Activated CD4-positive, alpha-beta memory T cell treated with anti-CD3 and anti-CD28 coated beads, Interleukin-2, amount 10 ng/mL, durations not matched to agents 7 days and 5 days (primary cell): ENCODE measurements around the gene BCL7A. TPM values are rescaled to one million over a fixed set of nuclear protein-coding genes. Genes with fewer than 3 reads are reported as not detected.

Experiments used
- CTCF ChIA-PET: fragments of 350-600 bp; sonication (Branson Sonifier 250); formaldehyde crosslinking; loops from one replicate; lab custom pipeline; 2021; ENCODE audit warnings: antibody characterized with exemption, inconsistent platforms; lab: Charles Lee
- POLR2A ChIA-PET: fragments of 350-600 bp; sonication (Branson Sonifier 250); formaldehyde crosslinking; loops from one replicate; lab custom pipeline; 2021; ENCODE audit warnings: antibody characterized with exemption; lab: Charles Lee
- DNase-seq: peaks from one replicate; pipeline ENCODE4 v3.0.0-alpha.2; 2020
- H3K27ac Mint-ChIP-seq: one replicate; pipeline ENCODE4 v1.8.0; 2021; ENCODE audit warnings: mild to moderate bottlenecking, mixed read lengths
- H3K27me3 Mint-ChIP-seq: one replicate; pipeline ENCODE4 v1.8.0; 2021; ENCODE audit warnings: mixed read lengths
- H3K36me3 Mint-ChIP-seq: one replicate; pipeline ENCODE4 v1.8.0; 2021; ENCODE audit warnings: low read depth, mixed read lengths
- H3K4me1 Mint-ChIP-seq: one replicate; pipeline ENCODE4 v1.8.0; 2021; ENCODE audit warnings: mixed read lengths
- H3K4me3 Mint-ChIP-seq: one replicate; pipeline ENCODE4 v1.8.0; 2021; ENCODE audit warnings: mild to moderate bottlenecking, mixed read lengths
- H3K9me3 Mint-ChIP-seq: one replicate; pipeline ENCODE4 v1.8.0; 2021; ENCODE audit warnings: mixed read lengths
- total RNA-seq, 2 experiments: library from RNA; stranded (reverse); gene quantifications; one replicate each; pipeline ENCODE4 v1.2.3, GENCODE V29; 2021

Gene BCL7A
- total RNA-seq, 2 experiments from 2014 or later = 3.7 to 4.2 TPM

DNA sequence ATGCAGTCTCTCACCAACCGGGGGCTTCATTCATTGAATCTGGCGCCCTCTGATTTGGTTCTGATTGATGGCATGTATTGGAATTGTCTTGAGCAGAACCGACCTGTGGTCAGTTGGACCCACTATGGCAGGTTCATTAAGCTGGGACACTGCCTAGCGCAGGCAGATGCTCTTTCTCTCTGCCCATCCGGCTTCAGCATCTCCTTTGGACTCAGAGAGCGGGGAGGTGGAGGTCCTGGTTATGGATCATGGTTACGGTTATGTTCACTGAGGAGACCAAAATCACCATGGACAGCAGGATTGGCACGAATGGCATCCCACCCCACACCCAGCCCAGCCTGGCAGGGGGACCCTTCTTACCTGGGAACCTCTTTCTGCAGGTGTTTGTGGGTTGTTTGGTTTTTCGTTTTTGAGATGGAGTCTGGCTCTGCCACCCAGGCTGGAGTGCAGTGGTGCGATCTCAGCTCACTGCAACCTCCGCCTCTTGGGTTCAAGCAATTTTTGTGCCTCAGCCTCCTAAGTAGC lies 16.4 kb upstream of the BCL7A start:
- CTCF ChIA-PET = interaction anchor here (3.2 kb wide), 1 partner anchor 87 kb away, joined by 22 read pairs; the partner anchor contains the start of gene CFAP251
- POLR2A ChIA-PET = interaction anchor here (1.7 to 2.1 kb wide), 2 partner anchors 16 to 18 kb away, joined by 9 to 13 read pairs; partner anchors contain the start of gene BCL7A
- no peaks in the 10 kb centered on the region for H3K36me3 Mint-ChIP-seq
- H3K4me1 Mint-ChIP-seq = peaks cover 27% of the 10 kb centered on the region
- no peak overlapping the region for H3K27ac Mint-ChIP-seq
- no peaks in the 10 kb centered on the region for H3K9me3 Mint-ChIP-seq
- peaks cover 21% of the 10 kb centered on the region for H3K27me3 Mint-ChIP-seq
- no peak for DNase-seq
- H3K4me3 Mint-ChIP-seq = no peak overlapping the region

DNA sequence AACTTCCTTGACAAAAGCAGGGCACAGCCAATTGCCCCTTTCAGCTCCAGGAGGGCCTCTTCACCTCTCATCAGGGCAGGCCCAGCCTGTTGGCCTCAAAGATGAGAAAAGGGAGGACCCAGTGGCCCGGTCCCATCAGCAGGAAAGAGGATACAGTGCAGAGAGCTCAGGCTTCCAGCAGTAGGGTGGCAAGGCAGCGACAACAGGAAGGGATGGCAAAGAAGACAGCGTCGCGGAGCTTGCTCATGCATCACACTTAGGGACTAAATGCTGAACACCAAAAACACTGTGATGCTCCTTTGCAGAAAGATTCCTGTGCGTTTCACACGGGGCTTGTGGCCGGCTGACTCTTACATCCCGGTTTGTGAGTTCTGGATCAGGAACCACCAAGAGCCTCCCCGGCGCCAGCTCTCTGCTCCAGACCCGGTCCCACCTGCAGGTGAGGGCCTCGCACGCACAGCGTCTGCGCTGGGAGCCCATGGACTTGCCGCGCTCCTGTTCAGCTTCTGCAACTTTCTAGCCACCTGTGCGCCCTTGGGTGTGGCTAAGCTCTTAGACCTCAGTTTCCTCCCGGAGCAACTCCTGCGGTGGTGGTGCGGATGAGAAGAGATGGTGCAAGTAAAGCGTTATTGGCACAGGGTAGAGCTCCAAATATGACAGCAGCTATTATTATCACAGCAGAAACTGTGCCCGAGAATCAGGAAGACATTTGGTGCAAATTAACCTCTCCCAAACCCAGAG lies 15.3 kb upstream of the BCL7A start:
- Mint-ChIP-seq H3K27ac (peak overlapping the region; percentile 66), H3K4me3 (peak overlapping the region; percentile 35), H3K4me1 (peaks cover 27% of the 10 kb centered on the region), H3K36me3 (no peaks in the 10 kb centered on the region), H3K9me3 (no peaks in the 10 kb centered on the region), H3K27me3 (peaks cover 23% of the 10 kb centered on the region)
- DNase-seq = peak; percentile 56
- ChIA-PET POLR2A (interaction anchor here (0.6 to 2.1 kb wide), 5 partner anchors 10 to 88 kb away, joined by 3 to 13 read pairs (median 8); partner anchors contain the start of genes BCL7A and CFAP251), CTCF (interaction anchor here (0.6 to 3.2 kb wide), 6 partner anchors 14 to 329 kb away, joined by 3 to 22 read pairs (median 4); partner anchors contain the start of genes BCL7A and CFAP251)

DNA sequence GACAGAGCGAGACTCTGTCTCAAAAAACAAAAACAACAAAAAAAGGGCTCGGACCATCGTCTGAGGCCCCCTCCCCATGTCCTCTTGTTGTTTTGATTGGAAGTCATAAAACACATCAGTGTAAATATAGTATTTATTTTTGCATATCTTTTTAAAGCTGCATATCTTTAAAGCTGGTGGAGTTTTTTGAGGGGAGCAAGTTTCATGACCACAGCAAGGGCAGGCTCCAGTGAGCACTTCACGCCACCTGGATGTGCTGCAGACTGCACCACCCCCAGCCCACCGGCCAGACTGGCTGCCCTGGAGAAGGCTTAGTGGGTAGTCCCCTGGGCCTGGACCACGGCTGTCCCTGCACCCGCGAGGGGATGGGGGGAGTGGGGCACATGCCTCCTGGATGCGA lies 11.9 kb upstream of the BCL7A start:
- H3K36me3 Mint-ChIP-seq = no peaks in the 10 kb centered on the region
- H3K4me3 Mint-ChIP-seq = no peak overlapping the region
- DNase-seq = no peak
- H3K4me1 Mint-ChIP-seq = peaks cover 27% of the 10 kb centered on the region
- no peaks in the 10 kb centered on the region for H3K9me3 Mint-ChIP-seq
- H3K27me3 Mint-ChIP-seq = peaks cover 13% of the 10 kb centered on the region
- POLR2A ChIA-PET = interaction anchor here (0.9 kb wide), 1 partner anchor 208 kb away, joined by 3 read pairs; no protein-coding TSS in a partner anchor
- CTCF ChIA-PET = interaction anchor here (0.8 kb wide), 1 partner anchor 91 kb away, joined by 3 read pairs; the partner anchor contains the start of gene CFAP251
- H3K27ac Mint-ChIP-seq = no peak overlapping the region

GRCh38 chr12:122012184-122012583 lies 9.5 kb upstream of the BCL7A start:
- no peak for DNase-seq
- H3K27me3 Mint-ChIP-seq = peaks cover 8% of the 10 kb centered on the region
- no peaks in the 10 kb centered on the region for H3K36me3 Mint-ChIP-seq
- CTCF ChIA-PET = interaction anchor here (0.8 to 1.1 kb wide), 2 partner anchors 94 to 111 kb away, joined by 3 to 4 read pairs; partner anchors contain the start of gene CFAP251
- no peak overlapping the region for H3K4me3 Mint-ChIP-seq
- no peak overlapping the region for H3K27ac Mint-ChIP-seq
- H3K9me3 Mint-ChIP-seq = no peaks in the 10 kb centered on the region
- POLR2A ChIA-PET = no interaction called here
- H3K4me1 Mint-ChIP-seq = peaks cover 9% of the 10 kb centered on the region

DNA sequence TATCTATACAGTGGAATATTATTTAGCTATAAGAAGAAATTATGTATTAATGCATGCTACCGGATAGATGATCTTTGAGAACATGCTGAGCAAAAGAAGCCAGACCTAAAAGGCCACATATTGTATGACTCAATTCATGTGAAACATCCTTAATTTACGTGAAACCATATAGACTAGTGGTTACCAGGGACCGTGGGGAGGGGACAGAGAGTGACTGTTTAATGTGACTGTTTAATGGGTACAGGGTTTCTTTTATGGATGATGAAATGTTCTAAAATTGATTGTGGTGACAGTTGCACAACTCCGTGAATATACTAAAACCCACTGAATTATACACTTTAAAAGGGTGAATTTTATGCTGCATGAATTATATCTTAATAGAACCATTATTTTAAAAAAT lies 8.5 kb upstream of the BCL7A start:
- ChIA-PET CTCF (no interaction called here), POLR2A (no interaction called here)
- peaks cover 4% of the 10 kb centered on the region for H3K27me3 Mint-ChIP-seq
- H3K4me1 Mint-ChIP-seq = peaks cover 4% of the 10 kb centered on the region
- no peak overlapping the region for H3K27ac Mint-ChIP-seq
- no peak overlapping the region for H3K4me3 Mint-ChIP-seq
- no peaks in the 10 kb centered on the region for H3K36me3 Mint-ChIP-seq
- no peak for DNase-seq
- H3K9me3 Mint-ChIP-seq = no peaks in the 10 kb centered on the region

DNA sequence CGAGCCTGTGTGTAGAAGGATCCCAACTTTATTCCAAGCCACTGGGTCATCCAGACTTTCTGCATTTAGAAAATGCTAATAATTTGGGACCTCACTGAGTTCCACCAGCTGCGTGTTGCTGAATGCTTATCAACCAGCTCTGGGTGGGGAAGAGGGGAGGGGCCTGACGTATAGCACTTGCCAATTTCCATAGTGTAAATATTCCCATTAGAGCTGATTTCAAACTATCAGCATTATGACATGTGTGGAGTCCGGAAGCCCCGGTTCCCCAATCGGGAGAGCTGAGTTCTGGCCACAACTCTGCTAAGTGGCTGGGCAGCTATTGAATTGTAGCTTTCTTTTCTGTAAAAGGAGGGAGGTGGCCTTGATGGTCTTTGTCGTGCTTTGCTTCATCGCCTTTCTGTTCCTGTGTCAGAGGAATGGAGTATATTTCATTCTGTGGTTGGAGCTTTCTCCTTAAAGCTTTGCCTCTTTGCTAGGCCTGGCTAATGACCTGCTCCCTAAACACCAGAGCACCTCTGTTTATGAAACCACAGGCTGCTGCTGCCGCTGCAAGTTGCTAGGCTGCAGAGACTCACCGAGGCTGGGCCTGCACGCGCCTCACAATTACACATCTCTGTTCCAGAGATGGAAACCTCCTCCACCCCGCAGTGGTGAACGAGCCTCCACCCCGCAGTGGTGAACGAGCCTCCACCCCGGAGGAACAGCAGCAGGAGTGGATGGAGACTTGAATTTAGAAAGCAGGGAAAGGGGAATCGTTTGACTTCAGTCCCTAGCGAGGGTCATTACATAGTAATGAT lies 7.7 kb upstream of the BCL7A start:
- no peak for DNase-seq
- no peaks in the 10 kb centered on the region for H3K36me3 Mint-ChIP-seq
- H3K4me1 Mint-ChIP-seq = peaks cover 4% of the 10 kb centered on the region
- no peak overlapping the region for H3K27ac Mint-ChIP-seq
- CTCF ChIA-PET = no interaction called here
- H3K27me3 Mint-ChIP-seq = peaks cover 8% of the 10 kb centered on the region
- no peak overlapping the region for H3K4me3 Mint-ChIP-seq
- POLR2A ChIA-PET = no interaction called here
- H3K9me3 Mint-ChIP-seq = peaks cover 1% of the 10 kb centered on the region

- Mint-ChIP-seq H3K36me3 (no peaks in the 10 kb centered on the region), H3K4me1 (peaks cover 4% of the 10 kb centered on the region), H3K27me3 (peaks cover 14% of the 10 kb centered on the region), H3K9me3 (peaks cover 2% of the 10 kb centered on the region), H3K4me3 (no peak overlapping the region), H3K27ac (no peak overlapping the region)
- ChIA-PET POLR2A (no interaction called here), CTCF (no interaction called here)
- DNase-seq = no peak
These were observed 6.9 kb upstream of the BCL7A start for GRCh38 chr12:122014781-122015180.

- no peaks in the 10 kb centered on the region for H3K36me3 Mint-ChIP-seq
- peaks cover 2% of the 10 kb centered on the region for H3K9me3 Mint-ChIP-seq
- DNase-seq = no peak
- H3K27ac Mint-ChIP-seq = no peak overlapping the region
- peaks cover 15% of the 10 kb centered on the region for H3K4me1 Mint-ChIP-seq
- ChIA-PET POLR2A (no interaction called here), CTCF (no interaction called here)
- H3K27me3 Mint-ChIP-seq = peaks cover 30% of the 10 kb centered on the region
- H3K4me3 Mint-ChIP-seq = no peak overlapping the region
These were observed 3.2 kb upstream of the BCL7A start for GRCh38 chr12:122018457-122018856.

- Mint-ChIP-seq H3K27me3 (peaks cover 31% of the 10 kb centered on the region), H3K9me3 (peaks cover 2% of the 10 kb centered on the region), H3K36me3 (no peaks in the 10 kb centered on the region), H3K4me3 (no peak overlapping the region), H3K27ac (no peak overlapping the region), H3K4me1 (peaks cover 13% of the 10 kb centered on the region)
- POLR2A ChIA-PET = no interaction called here
- no peak for DNase-seq
- CTCF ChIA-PET = no interaction called here
These were observed 2.7 kb upstream of the BCL7A start for GRCh38 chr12:122018937-122019336.

- POLR2A ChIA-PET = interaction anchor here (1.2 to 1.6 kb wide), 2 partner anchors 14 to 29 kb away, joined by 8 to 13 read pairs; no protein-coding TSS in a partner anchor
- peaks cover 31% of the 10 kb centered on the region for H3K27me3 Mint-ChIP-seq
These were observed 890 bp upstream of the BCL7A start for GRCh38 chr12:122020795-122021192.

GRCh38 chr12:122021193-122021821 lies 377 bp upstream of the BCL7A start:
- ChIA-PET POLR2A (interaction anchor here (0.6 to 1.6 kb wide), 3 partner anchors 15 to 395 kb away, joined by 3 to 13 read pairs (median 8); partner anchors contain the start of gene ORAI1), CTCF (interaction anchor here (0.6 to 1.2 kb wide), 3 partner anchors 15 to 593 kb away, joined by 3 to 5 read pairs (median 5); partner anchors contain the start of gene CFAP251)
- no peaks in the 10 kb centered on the region for H3K36me3 Mint-ChIP-seq
- H3K4me1 Mint-ChIP-seq = peaks cover 11% of the 10 kb centered on the region
- H3K4me3 Mint-ChIP-seq = peak overlapping the region; percentile 87
- peaks cover 31% of the 10 kb centered on the region for H3K27me3 Mint-ChIP-seq
- DNase-seq = peak; percentile 20
- peak overlapping the region; percentile 47 for H3K27ac Mint-ChIP-seq
- peaks cover 2% of the 10 kb centered on the region for H3K9me3 Mint-ChIP-seq

More at GRCh38 chr12:122020795-122021192, 890 bp upstream of the BCL7A start:
- DNase-seq = no peak
- peak overlapping the region; percentile 78 for H3K4me3 Mint-ChIP-seq
- H3K27ac Mint-ChIP-seq = no peak overlapping the region
- H3K4me1 Mint-ChIP-seq = peaks cover 11% of the 10 kb centered on the region
- CTCF ChIA-PET = interaction anchor here (1.2 kb wide), 2 partner anchors 14 to 102 kb away, joined by 5 read pairs; partner anchors contain the start of gene CFAP251
- no peaks in the 10 kb centered on the region for H3K36me3 Mint-ChIP-seq
- peaks cover 2% of the 10 kb centered on the region for H3K9me3 Mint-ChIP-seq
